ENCODE measurements around the gene NBPF4.
"Not testable (repeated sequence)": the region's sequence is repeated elsewhere in the genome, so short reads cannot be mapped to it uniquely, and the experiment has no call there.

DNA sequence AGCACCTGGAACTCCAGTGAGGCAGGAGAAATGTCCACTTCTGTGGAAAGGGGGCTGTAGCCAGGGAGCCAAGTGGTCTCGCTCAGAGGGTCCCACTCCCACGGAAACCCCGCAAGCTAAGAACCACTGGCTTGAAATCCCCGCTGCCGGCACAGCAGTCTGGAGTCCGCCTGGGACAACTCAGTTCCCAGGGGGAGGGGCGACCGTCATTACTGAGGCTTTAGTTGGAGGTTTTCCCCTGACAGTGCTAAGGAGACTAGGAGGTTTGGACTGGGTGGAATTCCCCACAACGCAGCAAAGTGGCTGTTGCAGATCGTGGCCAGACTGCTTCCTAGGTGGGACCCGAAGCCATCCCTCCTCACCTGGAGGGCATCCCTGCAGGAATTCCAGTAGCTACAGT lies 18.1 kb upstream of the NBPF4 start:
- TF ChIP-seq, protein P1, sequence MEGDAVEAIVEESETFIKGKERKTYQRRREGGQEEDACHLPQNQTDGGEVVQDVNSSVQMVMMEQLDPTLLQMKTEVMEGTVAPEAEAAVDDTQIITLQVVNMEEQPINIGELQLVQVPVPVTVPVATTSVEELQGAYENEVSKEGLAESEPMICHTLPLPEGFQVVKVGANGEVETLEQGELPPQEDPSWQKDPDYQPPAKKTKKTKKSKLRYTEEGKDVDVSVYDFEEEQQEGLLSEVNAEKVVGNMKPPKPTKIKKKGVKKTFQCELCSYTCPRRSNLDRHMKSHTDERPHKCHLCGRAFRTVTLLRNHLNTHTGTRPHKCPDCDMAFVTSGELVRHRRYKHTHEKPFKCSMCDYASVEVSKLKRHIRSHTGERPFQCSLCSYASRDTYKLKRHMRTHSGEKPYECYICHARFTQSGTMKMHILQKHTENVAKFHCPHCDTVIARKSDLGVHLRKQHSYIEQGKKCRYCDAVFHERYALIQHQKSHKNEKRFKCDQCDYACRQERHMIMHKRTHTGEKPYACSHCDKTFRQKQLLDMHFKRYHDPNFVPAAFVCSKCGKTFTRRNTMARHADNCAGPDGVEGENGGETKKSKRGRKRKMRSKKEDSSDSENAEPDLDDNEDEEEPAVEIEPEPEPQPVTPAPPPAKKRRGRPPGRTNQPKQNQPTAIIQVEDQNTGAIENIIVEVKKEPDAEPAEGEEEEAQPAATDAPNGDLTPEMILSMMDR (IDR thresholded peaks at IDR 0.05; ENCODE audit: poor library complexity, severe bottlenecking): not testable (repeated sequence)
- not testable (repeated sequence) for TF ChIP-seq RAD21 (conservative IDR thresholded peaks at IDR 0.05); EZH2 (IDR thresholded peaks at IDR 0.05; ENCODE audit: borderline replicate concordance, insufficient read depth, low read length, poor library complexity, severe bottlenecking); MXI1 (conservative IDR thresholded peaks at IDR 0.05; ENCODE audit: poor library complexity, severe bottlenecking); SMC3 (conservative IDR thresholded peaks at IDR 0.05; ENCODE audit: poor library complexity)

Data from neural cell (in vitro differentiated cells).